HCT116 (cell line): ENCODE data around the gene DDI2. TPM values are rescaled to one million over a fixed set of nuclear protein-coding genes. Genes with fewer than 3 reads are reported as not detected.
"Not testable (repeated sequence)": the region's sequence is repeated elsewhere in the genome, so short reads cannot be mapped to it uniquely, and the experiment has no call there.

ENCODE experiments used
- ATAC-seq: fragments of 200-7000 bp; cut with Tn5 transposase; 2 replicates; pipeline ENCODE4 v1.9.1; 2020; ENCODE audit warnings: mild to moderate bottlenecking, moderate library complexity
- BruUV-seq: library from RNA; stranded (reverse); fragments of 400-500 nt; replicated peaks from 2 replicates; lab custom pipeline; 2021; lab: Mats Ljungman, UMichigan
- CTCF ChIA-PET: fragments of 300-600 bp; sonication (Branson Sonifier 250); formaldehyde crosslinking; loops from one replicate; lab custom pipeline; 2021; ENCODE audit warnings: antibody characterized with exemption; lab: Charles Lee
- POLR2A ChIA-PET: fragments of 300-600, 350-600 bp; sonication (Branson Sonifier 250); formaldehyde crosslinking; loops from one replicate; lab custom pipeline; 2021; ENCODE audit warnings: antibody characterized with exemption; lab: Charles Lee
- RAD21 ChIA-PET, 2 experiments: fragments of 300-600 bp; sonication (Branson Sonifier 250); formaldehyde crosslinking; loops; one replicate each; lab custom pipeline; 2023; ENCODE audit warnings: low total read pairs in 2 of 2; ENCODE audit not compliant: uncharacterized antibody in 2 of 2, unreplicated experiment in 2 of 2, low non-redundant PET in 1 of 2; lab: Charles Lee
- DNase-seq: peaks from one replicate; pipeline ENCODE4 v3.0.0-alpha.2; 2010; ENCODE audit warnings: low read depth, low spot score
- H2AFZ ChIP-seq: fragments of 200-600 bp; shearing (Covaris generic), sonication (generic); 2 replicates; pipeline ENCODE4 v1.6.1; 2017; ENCODE audit warnings: low read depth, mixed run types, mixed read lengths, antibody characterized with exemption, low read length; ENCODE audit not compliant: poor library complexity, severe bottlenecking
- H3K27ac ChIP-seq: 2 replicates; pipeline ENCODE4 v1.5.1; 2012; ENCODE audit warnings: low read depth, low read length
- H3K27me3 ChIP-seq: fragments of 200-600 bp; sonication (generic); 2 replicates; pipeline ENCODE4 v1.6.1; 2016; ENCODE audit warnings: mixed run types, low read length, mixed read lengths; ENCODE audit not compliant: insufficient read depth
- H3K36me3 ChIP-seq, 2 experiments: fragments of 200-500 bp in 1 of 2; fragments of 200-600 bp in 1 of 2; sonication (Bioruptor generic) in 1 of 2; sonication (generic) in 1 of 2; 2 replicates each; pipeline versions ENCODE4 v1.5.1 to v1.6.1; 2014 to 2016; ENCODE audit warnings: low read length in 2 of 2, inconsistent platforms in 1 of 2, mixed read lengths in 1 of 2, mixed run types in 1 of 2; ENCODE audit not compliant: insufficient read depth in 2 of 2, control insufficient read depth in 1 of 2
- H3K4me1 ChIP-seq, 2 experiments: fragments of 200-600 bp in 1 of 2; sonication (generic) in 1 of 2; 2 replicates each; pipeline versions ENCODE4 v1.5.1 to v1.6.1; 2012 to 2017; ENCODE audit warnings: low read length in 2 of 2, inconsistent platforms in 1 of 2, mild to moderate bottlenecking in 1 of 2, mixed read lengths in 1 of 2, mixed run types in 1 of 2, moderate library complexity in 1 of 2; ENCODE audit not compliant: insufficient read depth in 2 of 2, control insufficient read depth in 1 of 2
- H3K4me2 ChIP-seq: fragments of 200-600 bp; sonication (generic); 2 replicates; pipeline ENCODE4 v1.6.1; 2017; ENCODE audit warnings: mixed run types, low read length, mixed read lengths
- H3K4me3 ChIP-seq, 2 experiments: fragments of 200-600 bp in 1 of 2; sonication (generic) in 1 of 2; replicated peaks in 1 of 2; 2 replicates each; pipeline ENCODE4 v1.5.1; 2011 to 2016; ENCODE audit warnings: low read length in 2 of 2, control low read depth in 1 of 2, low read depth in 1 of 2, mild to moderate bottlenecking in 1 of 2, mixed read lengths in 1 of 2, mixed run types in 1 of 2
- H3K79me2 ChIP-seq: fragments of 200-600 bp; sonication (generic); 2 replicates; pipeline ENCODE4 v1.6.1; 2017; ENCODE audit warnings: mild to moderate bottlenecking, mixed run types, low read length, moderate library complexity, mixed read lengths; ENCODE audit not compliant: insufficient read depth
- H3K9ac ChIP-seq: fragments of 200-600 bp; sonication (generic); 2 replicates; pipeline ENCODE4 v1.6.1; 2016; ENCODE audit warnings: low read length, mixed read lengths
- H3K9me2 ChIP-seq: fragments of 200-600 bp; sonication (generic), shearing (Covaris generic); 2 replicates; pipeline ENCODE4 v1.6.1; 2017; ENCODE audit warnings: mixed run types, mild to moderate bottlenecking, moderate library complexity; ENCODE audit not compliant: insufficient read depth
- H3K9me3 ChIP-seq, 2 experiments: fragments of 200-500 bp in 1 of 2; fragments of 200-600 bp in 1 of 2; sonication (Bioruptor generic) in 1 of 2; sonication (generic) in 1 of 2; 2 replicates each; pipeline ENCODE4 v1.6.1; 2014 to 2017; ENCODE audit warnings: low read length in 2 of 2, mixed read lengths in 2 of 2, inconsistent platforms in 1 of 2, low read depth in 1 of 2, mild to moderate bottlenecking in 1 of 2, mixed run types in 1 of 2, moderate library complexity in 1 of 2; ENCODE audit not compliant: control insufficient read depth in 1 of 2, insufficient read depth in 1 of 2
- H4K20me1 ChIP-seq: fragments of 200-600 bp; sonication (generic), shearing (Covaris generic); 2 replicates; pipeline ENCODE4 v1.6.1; 2017; ENCODE audit warnings: mixed run types, mild to moderate bottlenecking, moderate library complexity; ENCODE audit not compliant: insufficient read depth
- CBX3 ChIP-seq: IDR thresholded peaks from 2 replicates; pipeline ENCODE4 v1.6.1; 2012; ENCODE audit warnings: low read depth
- CEBPB ChIP-seq: IDR thresholded peaks from 2 replicates; pipeline ENCODE4 v1.6.1; 2012; ENCODE audit warnings: low read depth
- EZH2 ChIP-seq: fragments of 200-600 bp; sonication (generic); IDR thresholded peaks from 2 replicates; pipeline ENCODE4 v1.6.1; 2017; ENCODE audit warnings: antibody characterized with exemption, mixed run types
- EZH2phosphoT487 ChIP-seq: fragments of 200-600 bp; IDR thresholded peaks from 2 replicates; pipeline ENCODE4 v1.6.1; 2018; ENCODE audit warnings: antibody characterized with exemption, borderline replicate concordance
- MAX ChIP-seq: IDR thresholded peaks from 2 replicates; pipeline ENCODE4 v1.6.1; 2012
- POLR2A ChIP-seq: IDR thresholded peaks from 2 replicates; pipeline ENCODE4 v1.7.0; 2011; ENCODE audit warnings: borderline replicate concordance; ENCODE audit not compliant: insufficient read depth, insufficient read length; ENCODE audit errors: extremely low read depth
- REST ChIP-seq: IDR thresholded peaks from 2 replicates; pipeline ENCODE4 v1.6.1; 2012; ENCODE audit warnings: low read depth
- intact Hi-C: fragments of 100-400 bp; cut with micrococcal nuclease; formaldehyde crosslinking; loops from 2 replicates; pipeline ENCODE4 v1.10.0; 2022
- total RNA-seq: library from RNA; stranded (reverse); gene quantifications from one replicate; pipeline ENCODE4 v1.2.1, GENCODE V29; 2021; ENCODE audit not compliant: unreplicated experiment

Gene DDI2
- total RNA-seq, 1 experiment from 2014 or later: 26.3 TPM

- no peak for TF ChIP-seq REST
- TF ChIP-seq, all 23 proteins: peak for 0
Observed at GRCh38 chr1:15698201-15698600, 80.9 kb downstream of the DDI2 start (continued).

DNA sequence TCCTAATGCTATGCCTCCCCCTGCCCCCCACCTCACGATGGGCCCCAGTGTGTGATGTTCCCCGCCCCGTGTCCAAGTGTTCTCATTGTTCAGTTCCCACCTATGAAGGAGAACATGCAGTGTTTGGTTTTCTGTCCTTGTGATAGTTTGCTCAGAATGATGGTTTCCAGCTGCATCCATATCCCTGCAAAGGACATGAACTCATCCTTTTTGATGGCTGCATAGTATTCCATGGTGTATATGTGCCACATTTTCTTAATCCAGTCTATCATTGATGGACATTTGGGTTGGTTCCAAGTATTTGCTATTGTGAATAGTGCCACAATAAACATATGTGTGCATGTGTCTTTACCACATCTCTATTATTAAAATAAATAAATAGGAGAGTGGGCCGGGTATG, 82.1 kb downstream of the DDI2 start:
- H3K4me2 ChIP-seq, H3K27me3 ChIP-seq, intact Hi-C loops, H3K9me3 ChIP-seq, H3K36me3 ChIP-seq, RAD21 ChIA-PET, H3K9me2 ChIP-seq, BruUV-seq, CTCF ChIA-PET, H3K27ac ChIP-seq, POLR2A ChIA-PET, H3K4me1 ChIP-seq, H3K9ac ChIP-seq, DNase-seq, H3K4me3 ChIP-seq, H4K20me1 ChIP-seq, ATAC-seq, H2AFZ ChIP-seq: not testable (repeated sequence)
- peaks cover 11% of the 10 kb centered on the region; the same call in 1 of the 2 replicates for H3K79me2 ChIP-seq

DNA sequence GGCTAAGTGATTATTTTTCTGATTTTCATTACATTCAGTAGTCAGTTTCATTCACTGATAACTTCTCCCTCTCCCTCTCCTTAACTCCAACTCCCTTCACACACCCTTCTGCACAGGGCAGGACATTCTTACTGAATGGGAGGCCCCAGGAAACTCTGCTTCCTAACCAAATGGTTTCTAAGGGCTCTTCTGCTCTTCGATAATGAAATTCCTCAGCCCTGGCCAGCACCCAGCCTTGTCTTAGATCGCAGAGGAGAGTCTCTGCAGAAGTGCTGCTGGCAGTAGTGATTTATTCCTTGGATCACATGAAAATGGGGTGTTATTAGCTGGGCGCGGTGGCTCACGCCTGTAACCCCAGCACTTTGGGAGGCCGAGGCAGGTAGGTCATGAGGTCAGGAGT, 83.2 kb downstream of the DDI2 start:
- intact Hi-C loops: no loop called here
- CTCF ChIA-PET: no interaction called here
- ATAC-seq (no peak), DNase-seq (no peak)
- peaks cover 11% of the 10 kb centered on the region; the same call in 1 of the 2 replicates for H3K79me2 ChIP-seq
- H3K9ac ChIP-seq: no peak overlapping the region
- no peak overlapping the region for H3K4me3 ChIP-seq
- no peaks in the 10 kb centered on the region for H4K20me1 ChIP-seq
- no peaks in the 10 kb centered on the region for H3K9me2 ChIP-seq
- H3K27me3 ChIP-seq: no peaks in the 10 kb centered on the region
- peaks cover 0 to 3% of the 10 kb centered on the region in 2 experiments; a peak in 1 of 4 replicates for H3K4me1 ChIP-seq
- H3K9me3 ChIP-seq: no peaks in the 10 kb centered on the region
- POLR2A ChIA-PET: no interaction called here
- BruUV-seq: no TSS peak
- no peak overlapping the region for H3K27ac ChIP-seq
- no peak for TF ChIP-seq EZH2
- TF ChIP-seq POLR2A: no peak
- TF ChIP-seq MAX: no peak
- no peak for TF ChIP-seq CEBPB
- no peak for TF ChIP-seq EZH2phosphoT487
- TF ChIP-seq CBX3: no peak
- RAD21 ChIA-PET: no interaction called here
- H2AFZ ChIP-seq: no peak overlapping the region
- no peak overlapping the region for H3K4me2 ChIP-seq
- H3K36me3 ChIP-seq: no peaks in the 10 kb centered on the region
